GM18505 (cell line): Measurements from ENCODE around the gene RPL3.

Experiments
- ATAC-seq: cut with Tn5 transposase; IDR thresholded peaks from one replicate; pipeline ENCODE4 v1.9.1; 2021; ENCODE audit not compliant: unreplicated experiment
- POLR2A ChIP-seq: IDR thresholded peaks from 4 replicates; pipeline ENCODE4 v1.6.1; 2011; ENCODE audit warnings: borderline replicate concordance; ENCODE audit not compliant: insufficient read depth, insufficient read length; ENCODE audit errors: extremely low read depth

The RPL3 gene

GRCh38 chr22:39293766-39294368, 25.6 kb downstream of the RPL3 start:
- no peak for ATAC-seq
- no peak for TF ChIP-seq POLR2A

- no peak for TF ChIP-seq POLR2A
- no peak for ATAC-seq
These were observed 26.8 kb downstream of the RPL3 start for GRCh38 chr22:39292561-39293074.

GRCh38 chr22:39292031-39292462, 27.4 kb downstream of the RPL3 start:
- TF ChIP-seq POLR2A = no peak
- ATAC-seq = no peak

- ATAC-seq = no peak
- TF ChIP-seq POLR2A = no peak
These were observed 27.9 kb downstream of the RPL3 start for GRCh38 chr22:39291523-39291922.

- no peak for TF ChIP-seq POLR2A
- no peak for ATAC-seq
These were observed 28.7 kb downstream of the RPL3 start for GRCh38 chr22:39290724-39291161.

- ATAC-seq = no peak
- TF ChIP-seq POLR2A = no peak
These were observed 29.3 kb downstream of the RPL3 start for GRCh38 chr22:39289975-39290720.

GRCh38 chr22:39289533-39289932, 29.9 kb downstream of the RPL3 start:
- no peak for ATAC-seq
- no peak for TF ChIP-seq POLR2A

- TF ChIP-seq POLR2A = no peak
- no peak for ATAC-seq
These were observed 31.1 kb downstream of the RPL3 start for GRCh38 chr22:39288135-39288898.

- TF ChIP-seq POLR2A = no peak
- no peak for ATAC-seq
These were observed 32.2 kb downstream of the RPL3 start for GRCh38 chr22:39287076-39287725.

GRCh38 chr22:39284983-39285382, 34.4 kb downstream of the RPL3 start:
- no peak for TF ChIP-seq POLR2A
- no peak for ATAC-seq

- no peak for TF ChIP-seq POLR2A
- no peak for ATAC-seq
These were observed 35.1 kb downstream of the RPL3 start for GRCh38 chr22:39284142-39284980.
